GM12878 (cell line): ENCODE results near the gene SKIL. TPM values are rescaled to one million over a fixed set of nuclear protein-coding genes. Genes with fewer than 3 reads are reported as not detected.

Source experiments
- ATAC-seq: fragments of 200-7000 bp; cut with Tn5 transposase; 3 replicates; pipeline ENCODE4 v1.9.1; 2020; ENCODE audit warnings: mild to moderate bottlenecking, moderate library complexity
- BruUV-seq: library from RNA; stranded (reverse); fragments of 400-500 nt; replicated peaks from 2 replicates; lab custom pipeline; 2021; lab: Mats Ljungman, UMichigan
- CTCF ChIA-PET: fragments of 300-600 bp; sonication (Branson Sonifier 250); formaldehyde crosslinking; extraction: SDS; loops from one replicate; lab custom pipeline; 2021; ENCODE audit warnings: inconsistent platforms; lab: Yijun Ruan, JAX
- POLR2A ChIA-PET: fragments of 350-600 bp; formaldehyde crosslinking; extraction: SDS; loops from one replicate; lab custom pipeline; 2021; ENCODE audit warnings: inconsistent platforms; lab: Charles Lee
- RAD21 ChIA-PET: fragments of 300-600 bp; sonication (Branson Sonifier 250); formaldehyde crosslinking; loops from one replicate; lab custom pipeline; 2023; ENCODE audit warnings: antibody characterized with exemption; ENCODE audit not compliant: unreplicated experiment; lab: Charles Lee
- SMC1A ChIA-PET: fragments of 300-600 bp; sonication (Branson Sonifier 250); formaldehyde crosslinking; loops from one replicate; lab custom pipeline; 2023; ENCODE audit not compliant: unreplicated experiment, uncharacterized antibody; lab: Charles Lee
- DNase-seq: peaks from one replicate; pipeline ENCODE4 v3.0.0-alpha.2; 2011; ENCODE audit warnings: low read depth, low spot score
- FAIRE-seq: peaks from 3 replicates; lab custom pipeline; 2011; peaks lifted over from hg19 to GRCh38; lab: Jason Lieb, UNC
- H2AFZ ChIP-seq: 2 replicates; pipeline ENCODE4 v1.6.0; 2011; ENCODE audit warnings: low read depth, low read length, control low read depth; ENCODE audit not compliant: control insufficient read depth
- H3K27ac ChIP-seq: 2 replicates; pipeline ENCODE4 v1.5.1; 2011; ENCODE audit warnings: control low read depth; ENCODE audit not compliant: control insufficient read depth, insufficient read depth
- H3K27me3 ChIP-seq, 2 experiments: replicated peaks in 1 of 2; 2 replicates each; pipeline versions ENCODE4 v1.6.0 to v1.6.1; 2011; ENCODE audit warnings: low read length in 1 of 2; ENCODE audit not compliant: control insufficient read depth in 2 of 2, insufficient read depth in 2 of 2
- H3K36me3 ChIP-seq, 2 experiments: 2 replicates each; pipeline ENCODE4 v1.5.1; 2011; ENCODE audit warnings: low read length in 1 of 2; ENCODE audit not compliant: control insufficient read depth in 2 of 2, insufficient read depth in 2 of 2
- H3K4me1 ChIP-seq: 2 replicates; pipeline ENCODE4 v1.6.1; 2011; ENCODE audit warnings: mild to moderate bottlenecking, low read length, moderate library complexity, mixed read lengths; ENCODE audit not compliant: control insufficient read depth, insufficient read depth
- H3K4me2 ChIP-seq: 2 replicates; pipeline ENCODE4 v1.6.0; 2011; ENCODE audit warnings: control low read depth; ENCODE audit not compliant: control insufficient read depth, insufficient read depth
- H3K4me3 ChIP-seq: fragments of 200-600 bp; sonication (generic); 2 replicates; pipeline ENCODE4 v1.5.1; 2016
- H3K79me2 ChIP-seq: 2 replicates; pipeline ENCODE4 v1.6.0; 2011; ENCODE audit warnings: low read length; ENCODE audit not compliant: control insufficient read depth, insufficient read depth
- H3K9ac ChIP-seq: 2 replicates; pipeline ENCODE4 v1.8.0; 2011; ENCODE audit warnings: low read length, control low read depth, mixed read lengths; ENCODE audit not compliant: control insufficient read depth, insufficient read depth
- H3K9me3 ChIP-seq: replicated peaks from 3 replicates; pipeline ENCODE4 v1.5.1; 2011; ENCODE audit warnings: mild to moderate bottlenecking, low read length; ENCODE audit not compliant: control insufficient read depth, insufficient read depth
- H4K20me1 ChIP-seq: 2 replicates; pipeline ENCODE4 v1.6.0; 2011; ENCODE audit not compliant: control insufficient read depth, insufficient read depth
- ATF7 ChIP-seq: fragments of 450-650 bp; IDR thresholded peaks from 2 replicates; pipeline ENCODE4 v1.6.1; 2016; ENCODE audit warnings: low read depth, mild to moderate bottlenecking
- CTCF ChIP-seq, 3 experiments: IDR thresholded peaks in 2 of 3; conservative IDR thresholded peaks in 1 of 3; 2 replicates each; pipeline ENCODE4 v1.5.1; 2011; ENCODE audit warnings: low read depth in 3 of 3, low read length in 3 of 3, mild to moderate bottlenecking in 3 of 3, control low read depth in 2 of 3, moderate library complexity in 2 of 3, inconsistent platforms in 1 of 3, mixed read lengths in 1 of 3; ENCODE audit not compliant: control insufficient read depth in 2 of 3, insufficient read depth in 1 of 3; ENCODE audit errors: extremely low read depth in 1 of 3
- IRF3 ChIP-seq: fragments of 450-650 bp; IDR thresholded peaks from 2 replicates; pipeline ENCODE4 v1.6.1; 2014; ENCODE audit warnings: mild to moderate bottlenecking
- KAT2A ChIP-seq: conservative IDR thresholded peaks from 2 replicates; pipeline ENCODE4 v1.6.1; 2011; ENCODE audit warnings: low read depth, low read length; ENCODE audit not compliant: control insufficient read depth
- MXI1 ChIP-seq: fragments of 150-350 bp; IDR thresholded peaks from 2 replicates; pipeline ENCODE4 v1.6.1; 2011; ENCODE audit warnings: low read depth, mild to moderate bottlenecking, inconsistent platforms, low read length, improper control_type of control experiment
- PKNOX1 ChIP-seq: fragments of 450-650 bp; IDR thresholded peaks from 2 replicates; pipeline ENCODE4 v1.6.1; 2016; ENCODE audit warnings: mild to moderate bottlenecking
- SIN3A ChIP-seq: IDR thresholded peaks from 2 replicates; pipeline ENCODE4 v1.6.1; 2012; ENCODE audit warnings: low read depth, low read length, improper control_type of control experiment
- SMAD1 ChIP-seq: fragments of 450-650 bp; IDR thresholded peaks from 2 replicates; pipeline ENCODE4 v1.6.1; 2018; ENCODE audit warnings: mild to moderate bottlenecking, low read depth; ENCODE audit not compliant: partially characterized antibody
- SPI1 ChIP-seq: IDR thresholded peaks from 2 replicates; pipeline ENCODE4 v1.6.1; 2011; ENCODE audit warnings: low read depth, mild to moderate bottlenecking, low read length, moderate library complexity, borderline replicate concordance; ENCODE audit not compliant: insufficient read depth
- ZNF592 ChIP-seq: fragments of 450-650 bp; IDR thresholded peaks from 2 replicates; pipeline ENCODE4 v1.6.1; 2017; ENCODE audit warnings: mild to moderate bottlenecking, moderate library complexity
- WGBS: methylation state at CpG from one replicate; pipeline ENCODE4 v1.1.6; 2016; ENCODE audit warnings: low lambda C conversion rate; ENCODE audit not compliant: insufficient replicate concordance, insufficient coverage; ENCODE audit errors: missing lambda C conversion rate; 5-methylcytosine and 5-hydroxymethylcytosine counted together
- in situ Hi-C: fragments of 300-500 bp; cut with MboI; formaldehyde crosslinking; loops from 9 replicates; pipeline ENCODE4 v1.14.3; 2018; ENCODE audit warnings: mixed read lengths
- intact Hi-C: fragments of 100-400 bp; cut with micrococcal nuclease; formaldehyde crosslinking; loops from one replicate; pipeline ENCODE4 v1.14.2; 2022; ENCODE audit not compliant: unreplicated experiment
- polyA plus RNA-seq, 11 experiments: library from polyadenylated mRNA; depleted of rRNA in 4 of 11; unstranded in 6 of 11; stranded (reverse) in 5 of 11; fragments of >200 nt; fragmentation: Nextera tagmentation in 4 of 11; fragmentation: Illumina TruSeq in 1 of 11; extraction: Ambion mirVana in 4 of 11; extraction: Trizol in 1 of 11; gene quantifications; 1 replicate in 1 of 11; 2 replicates in 10 of 11; pipeline versions ENCODE4 v1.2.1 to v1.2.3, GENCODE V29; 2011 to 2016; ENCODE audit warnings: inconsistent platforms in 2 of 11, missing spikeins in 2 of 11, low read depth in 1 of 11
- total RNA-seq, 4 experiments: library from RNA; depleted of rRNA in 3 of 4; stranded (reverse); fragments of >200 nt in 3 of 4; fragmentation: Illumina TruSeq in 1 of 4; extraction: Trizol in 1 of 4; gene quantifications; 2 replicates each; pipeline versions ENCODE4 v1.2.1 to v1.2.3, GENCODE V29; 2013 to 2021

SKIL gene
- total and polyA plus RNA-seq, 10 of the 15 experiments (the other 5 are each of a cell fraction or from before 2014, with no cell fraction given) = 2.7 to 14.8 (median 6.7) TPM

GRCh38 chr3:170330366-170330765 lies 27.1 kb upstream of the SKIL start (continued):
- no peak for TF ChIP-seq CTCF (IDR thresholded peaks at IDR 0.05 in 2 of 3, conservative IDR thresholded peaks at IDR 0.05 in 1 of 3; ENCODE audit: control insufficient read depth in 2 of 3, extremely low read depth in 1 of 3, insufficient read depth in 1 of 3, low read depth in 3 of 3, low read length in 3 of 3)

- H3K9ac ChIP-seq = no peak overlapping the region
- H3K27ac ChIP-seq = no peak overlapping the region
- no peaks in the 10 kb centered on the region for H3K79me2 ChIP-seq
- no TSS peak for BruUV-seq
- H3K4me3 ChIP-seq = no peak overlapping the region
- CTCF ChIA-PET = no interaction called here
- in situ Hi-C loops = no loop called here
- H4K20me1 ChIP-seq = no peaks in the 10 kb centered on the region
- POLR2A ChIA-PET = no interaction called here
- no peaks in the 10 kb centered on the region for H3K36me3 ChIP-seq
- 0 out of 2 replicates have a peak, but pooled peaks cover 5% of the 10 kb centered on the region for H3K4me1 ChIP-seq
- RAD21 ChIA-PET = no interaction called here
- H3K4me2 ChIP-seq = no peak overlapping the region
- SMC1A ChIA-PET = interaction anchor here (1.1 kb wide), 1 partner anchor 18 kb away, joined by 3 read pairs; no protein-coding TSS in a partner anchor
- DNase-seq (no peak), FAIRE-seq (no peak), ATAC-seq (peak; percentile 97)
- 77% methylated on average over 4 of the region's 4 CpGs for WGBS
- H2AFZ ChIP-seq = no peak overlapping the region
- peaks cover 3% of the 10 kb centered on the region; the same call in 2 of the 3 replicates for H3K9me3 ChIP-seq
- intact Hi-C loops = loop anchor here (1.0 kb wide), 1 partner anchor 25 kb away; no protein-coding TSS in a partner anchor
- no peaks in the 10 kb centered on the region for H3K27me3 ChIP-seq
- TF ChIP-seq IRF3 (no peak), MXI1 (no peak), KAT2A (no peak), ATF7 (no peak), SPI1 (peak; percentile 52; the same call in 1 of the 2 replicates), ZNF592 (no peak), CTCF (IDR thresholded peaks at IDR 0.05 in 2 of 3, conservative IDR thresholded peaks at IDR 0.05 in 1 of 3; ENCODE audit: control insufficient read depth in 2 of 3, extremely low read depth in 1 of 3, insufficient read depth in 1 of 3, low read depth in 3 of 3, low read length in 3 of 3) (no peak), SMAD1 (no peak), SIN3A (no peak), PKNOX1 (no peak)
Measured at GRCh38 chr3:170331143-170331542, 26.4 kb upstream of the SKIL start.
